Hepatocyte (in vitro differentiated cells): ENCODE measurements around the gene KRT6A.

Source experiments
- EZH2 ChIP-seq: fragments of 200-600 bp; sonication (generic); IDR thresholded peaks from 2 replicates; pipeline ENCODE4 v1.6.1; 2016; ENCODE audit warnings: antibody characterized with exemption, mild to moderate bottlenecking, borderline replicate concordance
- EZH2phosphoT487 ChIP-seq: fragments of 200-600 bp; sonication (generic); IDR thresholded peaks from one replicate; pipeline ENCODE4 v1.6.1; 2018; ENCODE audit warnings: antibody characterized with exemption, mild to moderate bottlenecking, low read depth, moderate library complexity; ENCODE audit not compliant: unreplicated experiment, severe bottlenecking
- TF ChIP-seq, protein P1 (sequence below): fragments of 200-600 bp; sonication (generic); IDR thresholded peaks from 2 replicates; pipeline ENCODE4 v1.5.1; 2016; ENCODE audit warnings: antibody characterized with exemption, mild to moderate bottlenecking; ENCODE audit not compliant: poor library complexity

DNA sequence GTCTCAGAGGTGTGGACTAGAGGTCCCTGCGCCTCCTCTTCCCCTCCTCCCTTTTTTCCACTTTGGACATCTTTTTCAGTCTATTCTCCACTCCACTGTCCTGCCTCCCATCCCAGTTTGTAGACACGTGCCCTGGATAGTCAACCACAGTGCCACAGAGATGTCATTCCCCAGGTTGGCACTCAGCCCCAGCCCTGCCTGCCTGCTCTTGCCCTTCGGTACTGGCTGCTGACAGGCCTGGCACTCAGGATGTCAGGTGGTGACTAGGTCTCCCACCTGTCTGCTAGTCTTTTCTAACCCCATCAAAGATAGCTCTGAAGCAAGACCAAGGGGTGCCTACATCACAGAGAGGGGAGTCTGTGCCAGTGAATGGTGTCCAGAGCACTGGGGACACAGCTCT is 44.0 kb upstream of the KRT6A start:
- TF ChIP-seq, protein P1, sequence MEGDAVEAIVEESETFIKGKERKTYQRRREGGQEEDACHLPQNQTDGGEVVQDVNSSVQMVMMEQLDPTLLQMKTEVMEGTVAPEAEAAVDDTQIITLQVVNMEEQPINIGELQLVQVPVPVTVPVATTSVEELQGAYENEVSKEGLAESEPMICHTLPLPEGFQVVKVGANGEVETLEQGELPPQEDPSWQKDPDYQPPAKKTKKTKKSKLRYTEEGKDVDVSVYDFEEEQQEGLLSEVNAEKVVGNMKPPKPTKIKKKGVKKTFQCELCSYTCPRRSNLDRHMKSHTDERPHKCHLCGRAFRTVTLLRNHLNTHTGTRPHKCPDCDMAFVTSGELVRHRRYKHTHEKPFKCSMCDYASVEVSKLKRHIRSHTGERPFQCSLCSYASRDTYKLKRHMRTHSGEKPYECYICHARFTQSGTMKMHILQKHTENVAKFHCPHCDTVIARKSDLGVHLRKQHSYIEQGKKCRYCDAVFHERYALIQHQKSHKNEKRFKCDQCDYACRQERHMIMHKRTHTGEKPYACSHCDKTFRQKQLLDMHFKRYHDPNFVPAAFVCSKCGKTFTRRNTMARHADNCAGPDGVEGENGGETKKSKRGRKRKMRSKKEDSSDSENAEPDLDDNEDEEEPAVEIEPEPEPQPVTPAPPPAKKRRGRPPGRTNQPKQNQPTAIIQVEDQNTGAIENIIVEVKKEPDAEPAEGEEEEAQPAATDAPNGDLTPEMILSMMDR: no peak
- TF ChIP-seq EZH2phosphoT487: no peak
- TF ChIP-seq EZH2: no peak
